GM12865 (cell line): ENCODE results near the gene NPM1.
"Not testable (repeated sequence)": the region's sequence is repeated elsewhere in the genome, so short reads cannot be mapped to it uniquely, and the experiment has no call there.

Experiments used
- DNase-seq: peaks from one replicate; pipeline ENCODE4 v3.0.0; 2010; ENCODE audit warnings: low read depth
- H3K4me3 ChIP-seq: 2 replicates; pipeline ENCODE4 v1.5.1; 2011; ENCODE audit warnings: mild to moderate bottlenecking, low read depth, low read length, control low read depth
- CTCF ChIP-seq: IDR thresholded peaks from 2 replicates; pipeline ENCODE4 v1.5.1; 2011; ENCODE audit warnings: low read length, control low read depth, low read depth, inconsistent platforms; ENCODE audit not compliant: insufficient read depth; ENCODE audit errors: missing control alignments

NPM1 gene

GRCh38 chr5:171407234-171407633 is 19.6 kb downstream of the NPM1 start:
- no peak for TF ChIP-seq CTCF
- no peak overlapping the region for H3K4me3 ChIP-seq
- DNase-seq = no peak

GRCh38 chr5:171409164-171410136 is 21.8 kb downstream of the NPM1 start:
- no peak for TF ChIP-seq CTCF
- no peak for DNase-seq
- H3K4me3 ChIP-seq = no peak overlapping the region

GRCh38 chr5:171410181-171410580 is 22.5 kb downstream of the NPM1 start:
- H3K4me3 ChIP-seq = no peak overlapping the region
- TF ChIP-seq CTCF = no peak
- no peak for DNase-seq

GRCh38 chr5:171412186-171412585 is 24.5 kb downstream of the NPM1 start:
- no peak for TF ChIP-seq CTCF
- no peak for DNase-seq
- H3K4me3 ChIP-seq = no peak overlapping the region

- DNase-seq = no peak
- TF ChIP-seq CTCF = no peak
- no peak overlapping the region for H3K4me3 ChIP-seq
Measured at GRCh38 chr5:171413153-171413910, 25.7 kb downstream of the NPM1 start.

- DNase-seq, H3K4me3 ChIP-seq: not testable (repeated sequence)
Measured at GRCh38 chr5:171413993-171414392, 26.3 kb downstream of the NPM1 start.

- TF ChIP-seq CTCF = no peak
Measured at GRCh38 chr5:171415115-171415730, 27.6 kb downstream of the NPM1 start.

More at GRCh38 chr5:171415115-171415730, 27.6 kb downstream of the NPM1 start:
- no peak overlapping the region for H3K4me3 ChIP-seq
- DNase-seq = no peak
